Glomerular visceral epithelial cell (primary cell): Measurements from ENCODE around the gene SCRT2.

ENCODE experiments used
- DNase-seq: peaks from one replicate; pipeline ENCODE4 v3.0.0-alpha.2; 2016; ENCODE audit errors: extremely low spot score

SCRT2 gene

GRCh38 chr20:672963-673602, 2.5 kb downstream of the SCRT2 start:
- no peak for DNase-seq

- DNase-seq = no peak
Observed at GRCh38 chr20:671252-672030, 4.2 kb downstream of the SCRT2 start.

- no peak for DNase-seq
Observed at GRCh38 chr20:669573-669972, 6.0 kb downstream of the SCRT2 start.

GRCh38 chr20:668638-669037, 7.0 kb downstream of the SCRT2 start:
- no peak for DNase-seq

- no peak for DNase-seq
Observed at GRCh38 chr20:668050-668449, 7.6 kb downstream of the SCRT2 start.

GRCh38 chr20:667351-668034, 8.1 kb downstream of the SCRT2 start:
- DNase-seq = peak; percentile 36

- DNase-seq = no peak
Observed at GRCh38 chr20:666877-667276, 8.7 kb downstream of the SCRT2 start.

GRCh38 chr20:665276-665675, 10.3 kb downstream of the SCRT2 start:
- DNase-seq = no peak

GRCh38 chr20:664576-664975, 11.0 kb downstream of the SCRT2 start:
- no peak for DNase-seq

GRCh38 chr20:664151-664550, 11.5 kb downstream of the SCRT2 start:
- DNase-seq = no peak

GRCh38 chr20:663315-664090, 12.1 kb downstream of the SCRT2 start:
- peak; percentile 16 for DNase-seq

GRCh38 chr20:662277-663192, 13.1 kb downstream of the SCRT2 start:
- no peak for DNase-seq

GRCh38 chr20:661474-662270, 13.9 kb downstream of the SCRT2 start:
- DNase-seq = no peak

GRCh38 chr20:658731-659291, 16.8 kb downstream of the SCRT2 start:
- DNase-seq = no peak

GRCh38 chr20:658202-658601, 17.4 kb downstream of the SCRT2 start:
- no peak for DNase-seq

GRCh38 chr20:655726-656624, 19.6 kb downstream of the SCRT2 start:
- no peak for DNase-seq

GRCh38 chr20:654417-654750, 21.2 kb downstream of the SCRT2 start:
- DNase-seq = no peak

- DNase-seq = no peak
Observed at GRCh38 chr20:653590-654416, 21.8 kb downstream of the SCRT2 start.
